Measurements from ENCODE around the gene NALCN.

GRCh38 chr13:101178406-101178805 lies 237.9 kb downstream of the NALCN start:
- no peak for TF ChIP-seq CTCF (IDR thresholded peaks at IDR 0.05 in 4 of 5, conservative IDR thresholded peaks at IDR 0.05 in 1 of 5)
- no peak for TF ChIP-seq POLR2A (IDR thresholded peaks at IDR 0.05)

Measured in gastrocnemius medialis (tissue), 4 donors.